Measurements from ENCODE around the gene NCAN. TPM values are rescaled to one million over a fixed set of nuclear protein-coding genes. Genes with fewer than 3 reads are reported as not detected.

The NCAN gene
- total and polyA plus RNA-seq, 9 of the 15 experiments (the other 6 are each of a cell fraction or from before 2014, with no cell fraction given) = 0.04 TPM; not detected in 8

DNA sequence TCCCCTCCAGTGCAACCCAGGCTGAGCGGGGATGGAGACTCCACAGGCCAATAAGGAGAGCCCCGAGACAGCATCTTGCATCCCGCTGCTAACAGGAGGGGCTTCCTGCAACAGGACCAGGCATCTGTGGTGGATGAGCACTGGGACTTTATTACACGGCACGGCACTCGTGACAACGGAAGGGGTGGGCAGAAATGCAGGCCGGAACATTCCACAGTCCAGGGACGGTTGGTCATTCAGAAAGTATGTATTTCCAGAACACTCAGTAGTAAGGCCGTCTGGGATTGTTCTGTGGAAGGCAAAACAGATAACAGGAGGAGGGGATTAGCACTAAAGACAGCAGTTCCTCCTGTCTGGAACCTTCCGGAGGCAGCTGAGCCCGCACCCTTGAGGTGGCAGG lies 64.6 kb downstream of the NCAN start:
- Histone ChIP-seq H3K79me2 (ENCODE audit: control insufficient read depth, insufficient read depth, low read length) (no peaks in the 10 kb centered on the region), H3K36me3 (ENCODE audit: control insufficient read depth, insufficient read depth, low read length) (peaks cover 57% of the 10 kb centered on the region; the same call in 2 of the 3 replicates), H3K27ac (ENCODE audit: extremely low read depth, low read depth, low read length) (no peak overlapping the region), H3K9me3 (replicated peaks; ENCODE audit: control insufficient read depth, insufficient read depth, low read depth, low read length) (no peaks in the 10 kb centered on the region), H3K4me3 (no peak overlapping the region), H3K9ac (ENCODE audit: insufficient read depth in 1 of 2, low read depth in 2 of 2, low read length in 2 of 2) (no peak overlapping the region), H2AFZ (ENCODE audit: low read depth, low read length) (no peak overlapping the region), H3K9me1 (ENCODE audit: control insufficient read depth, insufficient read depth, low read length) (no peaks in the 10 kb centered on the region), H4K20me1 (replicated peaks; ENCODE audit: control insufficient read depth, insufficient read depth, low read length) (no peaks in the 10 kb centered on the region; the same call in 1 of the 2 replicates), H3K27me3 (ENCODE audit: control insufficient read depth in 2 of 2, insufficient read depth in 2 of 2, low read length in 2 of 2) (no peaks in the 10 kb centered on the region), H3K4me2 (ENCODE audit: insufficient read depth, low read length) (no peak overlapping the region), H3K4me1 (replicated peaks in 1 of 2; ENCODE audit: control insufficient read depth in 2 of 2, insufficient read depth in 2 of 2, low read length in 2 of 2) (peaks cover 0 to 9% of the 10 kb centered on the region in 2 experiments; a peak in 2 of 5 replicates)
- TF ChIP-seq CC2D1A (IDR thresholded peaks at IDR 0.05) = no peak
- no peak for TF ChIP-seq HLTF (IDR thresholded peaks at IDR 0.05)
- DNase-seq (ENCODE audit: extremely low read depth in 1 of 4, low spot score in 3 of 4) (no peak), FAIRE-seq (no peak), ATAC-seq (no peak)
- in situ Hi-C loops (cut with MboI) = no loop called here
- ChIA-PET POLR2A (interaction anchor here (0.6 kb wide), 1 partner anchor 33 kb away, joined by 3 read pairs; no protein-coding TSS in a partner anchor), CTCF (ENCODE audit: low intra/inter-chr PET ratio) (no interaction called here)
- intact Hi-C loops (cut with micrococcal nuclease) = no loop called here
- no TSS peak for BruUV-seq (replicated peaks)
- WGBS (ENCODE audit: insufficient coverage, low coverage, missing lambda C conversion rate) = 86% methylated on average over 8 of the region's 12 CpGs

DNA sequence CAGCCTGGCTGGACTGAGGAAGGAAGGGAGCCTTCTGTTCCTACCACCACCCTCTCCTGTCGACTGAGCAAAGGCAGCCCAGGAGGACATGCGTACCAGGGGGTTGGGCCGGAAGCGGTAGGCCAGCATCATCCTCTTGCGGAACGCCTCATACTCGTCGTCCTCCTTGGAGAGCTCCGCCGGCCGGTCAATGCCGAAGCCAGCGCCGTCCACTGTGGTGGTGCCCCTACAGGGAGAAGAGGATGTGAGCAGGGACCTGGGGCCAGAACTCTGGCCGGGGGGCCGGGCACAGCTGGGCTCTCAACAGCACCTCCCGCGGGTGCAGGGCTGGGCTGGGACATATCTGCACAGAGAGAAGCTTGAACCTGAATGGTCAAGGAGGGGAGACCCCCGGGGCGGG lies 65.1 kb downstream of the NCAN start:
- Histone ChIP-seq H3K36me3 (ENCODE audit: control insufficient read depth, insufficient read depth, low read length) (peaks cover 61% of the 10 kb centered on the region; the same call in 2 of the 3 replicates), H3K79me2 (ENCODE audit: control insufficient read depth, insufficient read depth, low read length) (no peaks in the 10 kb centered on the region), H3K27me3 (ENCODE audit: control insufficient read depth in 2 of 2, insufficient read depth in 2 of 2, low read length in 2 of 2) (no peaks in the 10 kb centered on the region), H3K9me1 (ENCODE audit: control insufficient read depth, insufficient read depth, low read length) (no peaks in the 10 kb centered on the region), H3K4me3 (no peak overlapping the region), H3K4me2 (ENCODE audit: insufficient read depth, low read length) (no peak overlapping the region), H3K27ac (ENCODE audit: extremely low read depth, low read depth, low read length) (no peak overlapping the region), H3K4me1 (replicated peaks in 1 of 2; ENCODE audit: control insufficient read depth in 2 of 2, insufficient read depth in 2 of 2, low read length in 2 of 2) (peaks cover 0 to 9% of the 10 kb centered on the region in 2 experiments; a peak in 2 of 5 replicates), H3K9ac (ENCODE audit: insufficient read depth in 1 of 2, low read depth in 2 of 2, low read length in 2 of 2) (no peak overlapping the region), H4K20me1 (replicated peaks; ENCODE audit: control insufficient read depth, insufficient read depth, low read length) (no peaks in the 10 kb centered on the region; the same call in 1 of the 2 replicates), H2AFZ (ENCODE audit: low read depth, low read length) (no peak overlapping the region), H3K9me3 (replicated peaks; ENCODE audit: control insufficient read depth, insufficient read depth, low read depth, low read length) (no peaks in the 10 kb centered on the region)
- no TSS peak for BruUV-seq (replicated peaks)
- in situ Hi-C loops (cut with MboI) (no loop called here), intact Hi-C loops (cut with micrococcal nuclease) (no loop called here)
- no peak for DNase-seq (ENCODE audit: extremely low read depth in 1 of 4, low spot score in 3 of 4)
- no peak for FAIRE-seq
- no peak for ATAC-seq
- POLR2A ChIA-PET = no interaction called here
- CTCF ChIA-PET (ENCODE audit: low intra/inter-chr PET ratio) = no interaction called here
- 95% methylated on average over 17 of the region's 20 CpGs for WGBS (ENCODE audit: insufficient coverage, low coverage, missing lambda C conversion rate)
- TF ChIP-seq, protein P1, sequence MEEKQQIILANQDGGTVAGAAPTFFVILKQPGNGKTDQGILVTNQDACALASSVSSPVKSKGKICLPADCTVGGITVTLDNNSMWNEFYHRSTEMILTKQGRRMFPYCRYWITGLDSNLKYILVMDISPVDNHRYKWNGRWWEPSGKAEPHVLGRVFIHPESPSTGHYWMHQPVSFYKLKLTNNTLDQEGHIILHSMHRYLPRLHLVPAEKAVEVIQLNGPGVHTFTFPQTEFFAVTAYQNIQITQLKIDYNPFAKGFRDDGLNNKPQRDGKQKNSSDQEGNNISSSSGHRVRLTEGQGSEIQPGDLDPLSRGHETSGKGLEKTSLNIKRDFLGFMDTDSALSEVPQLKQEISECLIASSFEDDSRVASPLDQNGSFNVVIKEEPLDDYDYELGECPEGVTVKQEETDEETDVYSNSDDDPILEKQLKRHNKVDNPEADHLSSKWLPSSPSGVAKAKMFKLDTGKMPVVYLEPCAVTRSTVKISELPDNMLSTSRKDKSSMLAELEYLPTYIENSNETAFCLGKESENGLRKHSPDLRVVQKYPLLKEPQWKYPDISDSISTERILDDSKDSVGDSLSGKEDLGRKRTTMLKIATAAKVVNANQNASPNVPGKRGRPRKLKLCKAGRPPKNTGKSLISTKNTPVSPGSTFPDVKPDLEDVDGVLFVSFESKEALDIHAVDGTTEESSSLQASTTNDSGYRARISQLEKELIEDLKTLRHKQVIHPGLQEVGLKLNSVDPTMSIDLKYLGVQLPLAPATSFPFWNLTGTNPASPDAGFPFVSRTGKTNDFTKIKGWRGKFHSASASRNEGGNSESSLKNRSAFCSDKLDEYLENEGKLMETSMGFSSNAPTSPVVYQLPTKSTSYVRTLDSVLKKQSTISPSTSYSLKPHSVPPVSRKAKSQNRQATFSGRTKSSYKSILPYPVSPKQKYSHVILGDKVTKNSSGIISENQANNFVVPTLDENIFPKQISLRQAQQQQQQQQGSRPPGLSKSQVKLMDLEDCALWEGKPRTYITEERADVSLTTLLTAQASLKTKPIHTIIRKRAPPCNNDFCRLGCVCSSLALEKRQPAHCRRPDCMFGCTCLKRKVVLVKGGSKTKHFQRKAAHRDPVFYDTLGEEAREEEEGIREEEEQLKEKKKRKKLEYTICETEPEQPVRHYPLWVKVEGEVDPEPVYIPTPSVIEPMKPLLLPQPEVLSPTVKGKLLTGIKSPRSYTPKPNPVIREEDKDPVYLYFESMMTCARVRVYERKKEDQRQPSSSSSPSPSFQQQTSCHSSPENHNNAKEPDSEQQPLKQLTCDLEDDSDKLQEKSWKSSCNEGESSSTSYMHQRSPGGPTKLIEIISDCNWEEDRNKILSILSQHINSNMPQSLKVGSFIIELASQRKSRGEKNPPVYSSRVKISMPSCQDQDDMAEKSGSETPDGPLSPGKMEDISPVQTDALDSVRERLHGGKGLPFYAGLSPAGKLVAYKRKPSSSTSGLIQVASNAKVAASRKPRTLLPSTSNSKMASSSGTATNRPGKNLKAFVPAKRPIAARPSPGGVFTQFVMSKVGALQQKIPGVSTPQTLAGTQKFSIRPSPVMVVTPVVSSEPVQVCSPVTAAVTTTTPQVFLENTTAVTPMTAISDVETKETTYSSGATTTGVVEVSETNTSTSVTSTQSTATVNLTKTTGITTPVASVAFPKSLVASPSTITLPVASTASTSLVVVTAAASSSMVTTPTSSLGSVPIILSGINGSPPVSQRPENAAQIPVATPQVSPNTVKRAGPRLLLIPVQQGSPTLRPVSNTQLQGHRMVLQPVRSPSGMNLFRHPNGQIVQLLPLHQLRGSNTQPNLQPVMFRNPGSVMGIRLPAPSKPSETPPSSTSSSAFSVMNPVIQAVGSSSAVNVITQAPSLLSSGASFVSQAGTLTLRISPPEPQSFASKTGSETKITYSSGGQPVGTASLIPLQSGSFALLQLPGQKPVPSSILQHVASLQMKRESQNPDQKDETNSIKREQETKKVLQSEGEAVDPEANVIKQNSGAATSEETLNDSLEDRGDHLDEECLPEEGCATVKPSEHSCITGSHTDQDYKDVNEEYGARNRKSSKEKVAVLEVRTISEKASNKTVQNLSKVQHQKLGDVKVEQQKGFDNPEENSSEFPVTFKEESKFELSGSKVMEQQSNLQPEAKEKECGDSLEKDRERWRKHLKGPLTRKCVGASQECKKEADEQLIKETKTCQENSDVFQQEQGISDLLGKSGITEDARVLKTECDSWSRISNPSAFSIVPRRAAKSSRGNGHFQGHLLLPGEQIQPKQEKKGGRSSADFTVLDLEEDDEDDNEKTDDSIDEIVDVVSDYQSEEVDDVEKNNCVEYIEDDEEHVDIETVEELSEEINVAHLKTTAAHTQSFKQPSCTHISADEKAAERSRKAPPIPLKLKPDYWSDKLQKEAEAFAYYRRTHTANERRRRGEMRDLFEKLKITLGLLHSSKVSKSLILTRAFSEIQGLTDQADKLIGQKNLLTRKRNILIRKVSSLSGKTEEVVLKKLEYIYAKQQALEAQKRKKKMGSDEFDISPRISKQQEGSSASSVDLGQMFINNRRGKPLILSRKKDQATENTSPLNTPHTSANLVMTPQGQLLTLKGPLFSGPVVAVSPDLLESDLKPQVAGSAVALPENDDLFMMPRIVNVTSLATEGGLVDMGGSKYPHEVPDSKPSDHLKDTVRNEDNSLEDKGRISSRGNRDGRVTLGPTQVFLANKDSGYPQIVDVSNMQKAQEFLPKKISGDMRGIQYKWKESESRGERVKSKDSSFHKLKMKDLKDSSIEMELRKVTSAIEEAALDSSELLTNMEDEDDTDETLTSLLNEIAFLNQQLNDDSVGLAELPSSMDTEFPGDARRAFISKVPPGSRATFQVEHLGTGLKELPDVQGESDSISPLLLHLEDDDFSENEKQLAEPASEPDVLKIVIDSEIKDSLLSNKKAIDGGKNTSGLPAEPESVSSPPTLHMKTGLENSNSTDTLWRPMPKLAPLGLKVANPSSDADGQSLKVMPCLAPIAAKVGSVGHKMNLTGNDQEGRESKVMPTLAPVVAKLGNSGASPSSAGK (IDR thresholded peaks at IDR 0.05) = no peak
- no peak for TF ChIP-seq ZKSCAN1 (IDR thresholded peaks at IDR 0.05; ENCODE audit: low read depth, low read length)
- TF ChIP-seq TCF7 (IDR thresholded peaks at IDR 0.05; ENCODE audit: borderline replicate concordance) = no peak

All from K562 (cell line).